IMR-90 (cell line): ENCODE measurements around the gene CCDC141. TPM values are rescaled to one million over a fixed set of nuclear protein-coding genes. Genes with fewer than 3 reads are reported as not detected.

Source experiments
- ATAC-seq: fragments of 200-7000 bp; cut with Tn5 transposase; 2 replicates; pipeline ENCODE4 v1.9.1; 2020; ENCODE audit warnings: low read depth, mild to moderate bottlenecking, moderate library complexity
- BruUV-seq: library from RNA; stranded (reverse); fragments of 400-500 nt; replicated peaks from 2 replicates; lab custom pipeline; 2021; lab: Mats Ljungman, UMichigan
- CTCF ChIA-PET: fragments of 300-600 bp; formaldehyde crosslinking; extraction: SDS; loops from one replicate; lab custom pipeline; 2021; ENCODE audit warnings: antibody characterized with exemption; lab: Yijun Ruan, JAX
- POLR2A ChIA-PET: fragments of 300-600 bp; sonication (Branson Sonifier 250); formaldehyde crosslinking; loops from one replicate; lab custom pipeline; 2022; ENCODE audit warnings: antibody characterized with exemption; ENCODE audit not compliant: unreplicated experiment; lab: Charles Lee
- DNase-seq: peaks from one replicate; pipeline ENCODE4 v3.0.0; 2013
- H2AFZ ChIP-seq: replicated peaks from 2 replicates; pipeline ENCODE3; 2013; ENCODE audit warnings: low read length, mild to moderate bottlenecking; ENCODE audit not compliant: poor library complexity
- H2AK5ac ChIP-seq: 2 replicates; pipeline ENCODE4 v1.6.1; 2013; ENCODE audit warnings: low read depth, low read length, inconsistent platforms
- H2AK9ac ChIP-seq: replicated peaks from 2 replicates; pipeline ENCODE3; 2013; ENCODE audit warnings: mild to moderate bottlenecking, low read depth, low read length, moderate library complexity; ENCODE audit not compliant: poor library complexity
- H2BK120ac ChIP-seq: 2 replicates; pipeline ENCODE4 v1.6.1; 2013; ENCODE audit warnings: low read depth, low read length, inconsistent platforms
- H2BK15ac ChIP-seq: 3 replicates; pipeline ENCODE4 v1.6.1; 2013; ENCODE audit warnings: low read depth, low read length, inconsistent platforms
- H2BK20ac ChIP-seq: 2 replicates; pipeline ENCODE4 v1.6.1; 2013; ENCODE audit warnings: low read depth, mild to moderate bottlenecking, inconsistent platforms, low read length, moderate library complexity
- H2BK5ac ChIP-seq: 2 replicates; pipeline ENCODE4 v1.6.1; 2013; ENCODE audit warnings: mild to moderate bottlenecking, low read depth, low read length, inconsistent platforms; ENCODE audit not compliant: poor library complexity, severe bottlenecking
- H3K14ac ChIP-seq: replicated peaks from 2 replicates; pipeline ENCODE4 v1.6.1; 2013; ENCODE audit warnings: low read depth, low read length, inconsistent platforms
- H3K18ac ChIP-seq: 2 replicates; pipeline ENCODE4 v1.6.1; 2013; ENCODE audit warnings: low read depth, low read length, control low read depth
- H3K23ac ChIP-seq: 2 replicates; pipeline ENCODE4 v1.6.1; 2013; ENCODE audit warnings: low read depth, low read length, inconsistent platforms
- H3K27ac ChIP-seq: 2 replicates; pipeline ENCODE4 v1.5.1; 2013; ENCODE audit warnings: mild to moderate bottlenecking, control low read depth, low read length; ENCODE audit not compliant: insufficient read depth
- H3K27me3 ChIP-seq: 2 replicates; pipeline ENCODE4 v1.6.1; 2013; ENCODE audit warnings: low read length; ENCODE audit not compliant: control insufficient read depth, insufficient read depth
- H3K36me3 ChIP-seq: 2 replicates; pipeline ENCODE4 v1.6.1; 2013; ENCODE audit warnings: low read length, mixed read lengths; ENCODE audit not compliant: control insufficient read depth, insufficient read depth
- H3K4ac ChIP-seq: 2 replicates; pipeline ENCODE4 v1.6.1; 2013; ENCODE audit warnings: low read depth, low read length, inconsistent platforms
- H3K4me1 ChIP-seq: 2 replicates; pipeline ENCODE4 v1.6.1; 2013; ENCODE audit warnings: low read length, mixed read lengths; ENCODE audit not compliant: control insufficient read depth, insufficient read depth
- H3K4me2 ChIP-seq: 2 replicates; pipeline ENCODE4 v1.6.1; 2013; ENCODE audit warnings: low read depth, mild to moderate bottlenecking, control low read depth, low read length, moderate library complexity
- H3K4me3 ChIP-seq: 2 replicates; pipeline ENCODE4 v1.5.1; 2013; ENCODE audit warnings: low read depth, mild to moderate bottlenecking, control low read depth, low read length, moderate library complexity; ENCODE audit not compliant: insufficient read depth
- H3K56ac ChIP-seq: 2 replicates; pipeline ENCODE4 v1.6.1; 2013; ENCODE audit warnings: low read length, inconsistent platforms; ENCODE audit not compliant: insufficient read depth; ENCODE audit errors: extremely low read depth
- H3K79me1 ChIP-seq, 2 experiments: 2 replicates each; pipeline ENCODE4 v1.6.1; 2013; ENCODE audit warnings: low read length in 2 of 2, inconsistent platforms in 1 of 2, low read depth in 1 of 2
- H3K9ac ChIP-seq: 2 replicates; pipeline ENCODE4 v1.6.1; 2013; ENCODE audit warnings: low read depth, low read length, control low read depth
- H3K9me1 ChIP-seq: 2 replicates; pipeline ENCODE4 v1.6.1; 2013; ENCODE audit warnings: low read length, inconsistent platforms; ENCODE audit not compliant: insufficient read depth
- H3K9me3 ChIP-seq: 2 replicates; pipeline ENCODE4 v1.6.1; 2013; ENCODE audit warnings: low read length; ENCODE audit not compliant: control insufficient read depth, insufficient read depth
- H4K20me1 ChIP-seq: 2 replicates; pipeline ENCODE4 v1.6.1; 2013; ENCODE audit warnings: low read length, inconsistent platforms; ENCODE audit not compliant: insufficient read depth
- H4K5ac ChIP-seq: 2 replicates; pipeline ENCODE4 v1.6.1; 2013; ENCODE audit warnings: mild to moderate bottlenecking, low read depth, low read length, control low read depth
- H4K8ac ChIP-seq, 2 experiments: 2 replicates each; pipeline ENCODE4 v1.6.1; 2013; ENCODE audit warnings: low read depth in 2 of 2, low read length in 2 of 2, control low read depth in 1 of 2, inconsistent platforms in 1 of 2
- H4K91ac ChIP-seq: 2 replicates; pipeline ENCODE4 v1.6.1; 2013; ENCODE audit warnings: low read depth, low read length, inconsistent platforms; ENCODE audit not compliant: insufficient read depth
- BHLHE40 ChIP-seq: fragments of 150-350 bp; IDR thresholded peaks from 2 replicates; pipeline ENCODE4 v1.6.1; 2016; ENCODE audit warnings: mild to moderate bottlenecking, low read depth, low read length
- CEBPB ChIP-seq: IDR thresholded peaks from 2 replicates; pipeline ENCODE4 v1.6.1; 2012; ENCODE audit warnings: low read depth, low read length, improper control_type of control experiment
- CHD1 ChIP-seq: IDR thresholded peaks from 2 replicates; pipeline ENCODE4 v1.6.1; 2012; ENCODE audit warnings: low read depth, low read length, improper control_type of control experiment
- CTCF ChIP-seq: conservative IDR thresholded peaks from 2 replicates; pipeline ENCODE4 v1.5.1; 2012; ENCODE audit warnings: mild to moderate bottlenecking, low read depth, low read length, improper control_type of control experiment
- ELK1 ChIP-seq: fragments of 150-350 bp; IDR thresholded peaks from 2 replicates; pipeline ENCODE4 v1.6.1; 2016; ENCODE audit warnings: low read depth, mild to moderate bottlenecking, low read length, moderate library complexity, borderline replicate concordance
- MAFK ChIP-seq: IDR thresholded peaks from 2 replicates; pipeline ENCODE4 v1.6.1; 2012; ENCODE audit warnings: low read depth, low read length, improper control_type of control experiment
- MAZ ChIP-seq: IDR thresholded peaks from 2 replicates; pipeline ENCODE4 v1.6.1; 2012; ENCODE audit warnings: low read depth, mild to moderate bottlenecking, low read length, improper control_type of control experiment, moderate library complexity, borderline replicate concordance
- MXI1 ChIP-seq: IDR thresholded peaks from 2 replicates; pipeline ENCODE4 v1.6.1; 2012; ENCODE audit warnings: low read depth, mild to moderate bottlenecking, low read length, moderate library complexity, borderline replicate concordance
- NFE2L2 ChIP-seq: fragments of 150-350 bp; IDR thresholded peaks from 2 replicates; pipeline ENCODE4 v1.6.1; 2016; ENCODE audit warnings: low read depth, mild to moderate bottlenecking, low read length
- POLR2A ChIP-seq: IDR thresholded peaks from 2 replicates; pipeline ENCODE4 v1.6.1; 2012; ENCODE audit warnings: mild to moderate bottlenecking, low read depth, low read length
- RAD21 ChIP-seq: IDR thresholded peaks from 2 replicates; pipeline ENCODE4 v1.6.1; 2012; ENCODE audit warnings: low read length, improper control_type of control experiment
- RCOR1 ChIP-seq: IDR thresholded peaks from 2 replicates; pipeline ENCODE4 v1.6.1; 2012; ENCODE audit warnings: mild to moderate bottlenecking, low read length, improper control_type of control experiment; ENCODE audit not compliant: insufficient replicate concordance
- RFX5 ChIP-seq: IDR thresholded peaks from 2 replicates; pipeline ENCODE4 v1.8.0; 2012; ENCODE audit warnings: low read depth, mild to moderate bottlenecking, low read length, moderate library complexity
- SMC3 ChIP-seq: fragments of 150-350 bp; IDR thresholded peaks from 2 replicates; pipeline ENCODE4 v1.6.1; 2016; ENCODE audit warnings: low read depth, mild to moderate bottlenecking, antibody characterized with exemption, low read length, moderate library complexity
- USF2 ChIP-seq: fragments of 150-350 bp; IDR thresholded peaks from 2 replicates; pipeline ENCODE4 v1.6.1; 2017; ENCODE audit warnings: mild to moderate bottlenecking, antibody characterized with exemption, low read length, low read depth
- WGBS, 2 experiments: methylation state at CpG; one replicate each; pipeline versions ENCODE4 v1.1.5 to v1.1.7; 2013; ENCODE audit warnings: missing lambda C conversion rate in 2 of 2; ENCODE audit not compliant: insufficient read length in 1 of 2; ENCODE audit errors: extremely low coverage in 2 of 2; 5-methylcytosine and 5-hydroxymethylcytosine counted together
- dilution Hi-C: fragments of 300-500 bp; cut with HindIII; formaldehyde crosslinking; loops from one replicate; pipeline ENCODE4 v1.14.3; 2018; ENCODE audit warnings: low sequenced_read_pairs; ENCODE audit not compliant: unreplicated experiment
- in situ Hi-C: fragments of 300-500 bp; cut with MboI; formaldehyde crosslinking; loops from 3 replicates; pipeline ENCODE4 v1.14.3; 2019; ENCODE audit warnings: low sequenced_read_pairs, inconsistent platforms, mixed read lengths
- intact Hi-C: fragments of 100-400 bp; cut with micrococcal nuclease; formaldehyde crosslinking; loops from 2 replicates; pipeline ENCODE4 v1.10.0; 2022
- polyA plus RNA-seq, 3 experiments: library from polyadenylated mRNA; depleted of rRNA; stranded (reverse); fragments of >200 nt; gene quantifications; 2 replicates each; pipeline ENCODE4 v1.2.3, GENCODE V29; 2012; ENCODE audit warnings: low replicate concordance in 1 of 3
- total RNA-seq: library from RNA; depleted of rRNA; stranded (reverse); fragments of >200 nt; gene quantifications from 2 replicates; pipeline ENCODE4 v1.2.3, GENCODE V29; 2012

Gene CCDC141
- total and polyA plus RNA-seq, 2 of the 4 experiments (the other 2 are of a cell fraction) = not detected

- no peak overlapping the region for H3K14ac ChIP-seq
- intact Hi-C loops = no loop called here
- CTCF ChIA-PET = no interaction called here
Measured at GRCh38 chr2:178828486-178828881, 221.5 kb downstream of the CCDC141 start.

More at GRCh38 chr2:178828486-178828881, 221.5 kb downstream of the CCDC141 start:
- H4K8ac ChIP-seq = no peak overlapping the region
- no peaks in the 10 kb centered on the region for H3K4me1 ChIP-seq
- no peaks in the 10 kb centered on the region for H3K9me3 ChIP-seq
- H3K79me1 ChIP-seq = no peaks in the 10 kb centered on the region
- no peak overlapping the region for H3K9ac ChIP-seq
- H3K36me3 ChIP-seq = no peaks in the 10 kb centered on the region
- H4K91ac ChIP-seq = no peak overlapping the region
- no peak overlapping the region for H3K4ac ChIP-seq
- in situ Hi-C loops = no loop called here
- POLR2A ChIA-PET = no interaction called here
- no peaks in the 10 kb centered on the region for H3K9me1 ChIP-seq
- H3K27me3 ChIP-seq = no peaks in the 10 kb centered on the region
- H2BK20ac ChIP-seq = no peak overlapping the region
- no peak overlapping the region for H4K5ac ChIP-seq
- WGBS, 2 experiments = no CpG with 5 or more reads among the region's 4 CpGs
- no peaks in the 10 kb centered on the region for H4K20me1 ChIP-seq
- no peak overlapping the region for H2BK120ac ChIP-seq
- H2AK5ac ChIP-seq = no peak overlapping the region
- ATAC-seq = no peak
- no peak overlapping the region for H2AFZ ChIP-seq
- no peak overlapping the region for H2BK5ac ChIP-seq
- no peak overlapping the region for H3K56ac ChIP-seq
- no peak for DNase-seq
- no TSS peak for BruUV-seq
- dilution Hi-C loops = no loop called here
- H3K4me2 ChIP-seq = no peak overlapping the region
- H3K23ac ChIP-seq = no peak overlapping the region
- TF ChIP-seq RCOR1 = no peak
- no peak for TF ChIP-seq MXI1
- no peak for TF ChIP-seq CEBPB
- no peak for TF ChIP-seq ELK1
- no peak for TF ChIP-seq BHLHE40
- no peak for TF ChIP-seq CHD1
- TF ChIP-seq USF2 = no peak
- no peak for TF ChIP-seq MAFK
- no peak for TF ChIP-seq RFX5
- TF ChIP-seq RAD21 = no peak
- TF ChIP-seq POLR2A = no peak
- TF ChIP-seq MAZ = no peak
- no peak for TF ChIP-seq CTCF
- no peak for TF ChIP-seq NFE2L2
- no peak for TF ChIP-seq SMC3
- H3K18ac ChIP-seq = no peak overlapping the region
- H2BK15ac ChIP-seq = no peak overlapping the region
- H3K27ac ChIP-seq = no peak overlapping the region
- no peak overlapping the region for H2AK9ac ChIP-seq
- H3K4me3 ChIP-seq = no peak overlapping the region
